ENCODE data around the gene C1QL1.
A peak's percentile ranks its signal among the peaks of the same experiment; 100 is the strongest.

The C1QL1 gene

DNA sequence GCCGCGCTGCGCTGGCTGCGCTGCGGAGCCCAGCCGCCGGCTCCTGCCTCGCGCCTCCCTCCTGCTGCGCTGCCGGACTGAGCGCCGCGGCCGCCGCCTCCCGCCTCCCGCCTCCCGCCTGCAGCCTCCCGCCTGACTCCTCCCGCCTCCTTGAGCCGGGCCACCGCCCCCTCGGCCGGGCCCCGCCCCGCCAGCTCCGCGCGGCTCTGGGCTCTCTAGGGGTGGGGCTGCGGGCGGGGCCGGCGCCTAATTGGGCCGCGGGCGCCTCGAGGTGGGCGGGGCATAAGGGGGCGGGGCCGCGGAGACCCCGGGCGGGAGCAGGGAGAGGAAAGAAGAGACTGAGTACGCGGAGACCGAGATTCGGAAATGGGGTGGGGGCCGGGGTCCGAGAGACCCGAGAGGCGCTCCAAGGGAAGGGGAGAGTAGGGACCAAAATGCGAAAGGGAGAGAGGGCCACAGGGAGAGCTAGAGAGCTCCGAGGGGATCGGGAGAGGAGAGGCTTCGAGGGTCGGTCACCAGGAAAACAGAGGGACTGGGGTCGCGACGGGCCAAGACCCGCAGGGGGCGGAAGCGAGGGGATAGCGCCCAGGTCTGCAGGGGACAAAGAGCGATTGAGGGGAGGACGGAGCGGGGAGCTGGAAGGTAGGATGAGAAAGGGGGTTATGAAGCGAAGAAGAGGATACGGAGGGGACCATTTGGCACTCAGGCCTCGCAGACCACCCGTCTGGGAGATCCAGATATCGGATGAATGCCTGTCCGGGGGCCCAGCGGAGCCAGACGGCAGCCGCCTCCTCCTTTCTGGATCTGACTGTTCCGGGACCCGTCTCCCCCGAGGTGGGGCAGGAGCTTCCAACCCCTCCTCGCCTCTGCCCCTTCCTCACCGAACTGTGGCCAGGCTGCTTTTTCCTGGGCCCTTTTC lies at the start of gene C1QL1:
Gene C1QL1, minus strand, starts transcription at position 79 of the 919 bp plus-strand sequence. CDS start 255 bp downstream, outside the sequence.
- peak; percentile 96 for DNase-seq

DNA sequence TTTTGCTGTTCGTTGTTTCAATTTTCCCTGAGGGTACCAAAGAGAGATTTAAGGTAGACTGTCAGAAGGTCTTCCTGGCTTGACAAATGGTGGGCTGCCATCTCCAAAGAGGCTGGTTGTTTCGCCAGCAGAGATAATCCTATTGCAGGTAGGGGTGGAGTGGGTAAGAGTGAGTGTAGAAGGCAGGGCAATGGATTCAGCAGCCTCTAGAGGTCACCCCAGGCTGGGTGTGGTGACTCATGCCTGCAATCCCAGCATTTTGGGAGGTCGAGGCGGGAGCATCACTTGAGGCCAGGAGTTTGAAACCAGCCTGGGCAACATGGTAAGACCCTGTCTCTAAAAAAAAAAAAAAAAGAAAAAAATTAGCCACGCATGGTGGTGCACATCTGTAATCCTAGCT lies 48.7 kb upstream of the C1QL1 start:
- DNase-seq, result no peak

DNA sequence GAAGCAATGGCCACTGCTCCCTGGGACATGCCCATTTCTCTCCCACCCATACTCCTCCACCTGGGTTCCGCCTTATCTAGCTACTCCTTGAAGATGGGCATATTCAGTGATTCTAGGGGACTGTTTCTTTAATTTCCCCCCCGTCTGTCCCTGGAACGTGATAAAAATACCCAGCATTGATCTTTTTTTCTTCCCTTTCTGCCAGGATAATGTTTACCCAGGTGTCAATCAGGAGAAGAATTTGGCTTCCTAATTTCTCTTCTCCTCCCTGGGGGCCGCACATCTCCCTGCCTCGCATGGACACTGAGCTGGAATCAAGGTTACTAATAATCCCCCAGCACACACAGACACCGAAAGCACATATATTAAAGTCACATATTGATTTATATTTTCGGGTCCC lies 48.1 kb upstream of the C1QL1 start:
- DNase-seq, result no peak

DNA sequence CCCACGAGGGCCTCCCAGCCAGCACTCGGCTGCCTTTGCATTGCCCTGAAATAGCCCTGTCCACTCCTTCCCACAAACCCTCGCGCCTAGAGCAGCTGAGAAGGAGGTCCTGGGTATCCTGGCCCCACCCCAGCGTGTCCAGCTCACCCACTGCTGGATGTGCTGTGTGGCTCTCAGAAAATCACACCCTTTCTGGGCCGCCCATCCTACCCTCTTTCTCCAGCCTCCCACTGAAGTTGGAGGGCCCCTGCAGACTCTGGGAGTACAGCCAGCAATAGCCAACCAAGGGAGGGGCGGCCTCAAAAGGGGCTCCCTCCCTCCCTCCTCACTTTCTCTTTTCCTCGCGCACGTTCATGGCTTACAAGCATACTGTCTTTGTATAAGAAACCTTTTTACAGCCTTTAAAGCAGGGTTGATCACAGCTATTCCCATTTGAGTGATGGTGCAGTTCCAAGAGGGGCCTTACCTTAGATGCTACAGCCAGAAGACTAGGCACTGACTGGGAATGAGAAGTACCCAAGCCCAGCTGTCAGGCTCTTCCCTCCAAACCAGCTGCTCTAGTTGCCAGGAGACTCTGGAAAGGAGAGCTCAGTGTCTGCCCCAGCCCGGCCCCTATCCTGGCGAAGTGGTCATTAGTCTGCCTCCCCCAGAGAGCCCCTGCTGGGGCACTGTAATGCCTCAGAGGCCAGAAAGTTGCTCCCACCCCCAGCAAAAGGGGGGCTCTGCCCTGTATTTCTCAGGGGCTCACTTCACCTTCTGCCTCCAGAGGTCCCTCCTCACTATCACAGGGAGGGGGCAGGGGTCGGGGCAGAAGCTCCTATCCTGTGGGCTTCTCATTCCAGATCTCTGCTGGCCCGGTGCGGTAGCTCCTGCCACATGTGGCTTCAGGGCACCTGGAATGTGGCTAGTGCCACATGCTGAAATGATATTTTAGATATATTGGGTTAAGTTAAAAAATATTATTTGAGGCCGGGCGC lies 45.2 kb upstream of the C1QL1 start:
- DNase-seq, result no peak

DNA sequence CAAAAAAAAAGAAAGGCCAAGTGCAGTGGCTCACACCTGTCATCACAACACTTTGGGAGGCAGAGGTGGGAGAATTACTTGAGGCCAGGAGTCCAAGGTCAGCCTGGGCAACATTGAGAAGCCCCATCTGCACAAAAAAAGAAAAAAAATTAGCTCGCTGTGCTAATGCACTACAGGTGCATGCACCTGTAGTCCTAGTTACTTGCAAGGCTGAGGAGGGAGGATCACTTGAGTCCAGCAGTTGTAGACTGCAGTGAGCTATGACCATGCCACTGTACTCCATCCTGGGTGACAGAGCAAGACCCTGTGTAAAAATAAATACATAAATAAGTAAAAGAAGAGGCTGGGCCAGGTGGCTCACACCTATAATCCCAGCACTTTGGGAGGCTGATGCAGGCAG lies 43.7 kb upstream of the C1QL1 start:
- no peak for DNase-seq

DNA sequence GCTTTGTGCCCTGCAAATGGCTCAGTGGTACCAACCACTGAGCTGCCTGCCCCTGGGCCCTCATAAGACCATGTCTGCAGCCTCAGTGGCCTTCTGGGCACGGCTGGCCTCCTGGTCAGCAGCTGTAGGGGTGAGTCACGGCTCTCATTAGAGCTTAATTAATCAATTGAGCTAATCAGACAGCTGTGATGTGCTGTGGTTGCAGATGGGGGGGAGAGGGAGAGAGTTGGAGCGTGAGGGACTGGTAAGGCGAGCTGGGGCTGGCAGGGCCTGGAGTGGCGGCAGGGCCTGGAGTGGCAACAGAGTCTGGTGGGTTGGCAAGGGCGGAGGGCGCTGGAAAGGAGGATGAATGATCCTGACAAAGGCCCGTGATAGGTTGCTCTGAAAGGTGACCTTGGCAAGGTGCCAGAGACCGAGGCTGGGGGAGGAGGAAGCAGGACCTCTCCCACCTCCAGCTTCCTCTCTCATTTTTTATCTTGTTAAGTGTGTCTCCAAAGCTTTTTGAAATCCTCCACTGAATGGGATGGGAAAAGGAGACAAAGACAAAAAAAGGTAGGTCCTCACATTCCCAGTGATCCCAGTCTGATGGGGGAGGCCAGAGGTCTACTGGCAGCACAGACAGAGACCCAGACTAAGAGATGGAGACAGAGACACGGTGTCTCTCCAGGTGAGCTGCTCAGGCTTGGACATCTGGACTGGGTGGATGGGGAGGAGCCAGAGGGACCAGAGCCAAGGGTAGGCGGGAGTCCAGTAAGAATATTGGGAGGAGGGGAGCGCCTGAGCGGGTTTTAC lies 41.8 kb upstream of the C1QL1 start:
- DNase-seq, result no peak

DNA sequence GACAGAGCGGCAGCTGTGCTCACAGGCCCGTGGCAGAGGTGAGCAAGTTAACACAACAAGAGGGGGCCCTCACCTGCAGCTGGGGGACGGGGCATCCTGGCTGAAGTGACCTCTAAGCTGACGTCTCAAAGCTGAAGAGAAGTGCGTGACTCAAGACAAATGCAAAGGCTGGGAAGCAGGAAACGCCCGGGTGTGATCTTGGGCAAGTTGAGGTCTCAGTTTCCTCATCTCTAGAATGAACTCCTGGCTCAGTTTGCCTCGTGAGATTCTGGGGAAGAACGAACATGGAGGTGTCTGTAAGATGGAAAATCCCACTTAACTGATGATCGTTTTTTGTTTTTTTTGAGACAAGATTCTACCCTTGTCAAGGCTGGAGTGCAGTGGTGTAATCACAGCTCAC lies 40.1 kb upstream of the C1QL1 start:
- DNase-seq, result peak; percentile 8

DNA sequence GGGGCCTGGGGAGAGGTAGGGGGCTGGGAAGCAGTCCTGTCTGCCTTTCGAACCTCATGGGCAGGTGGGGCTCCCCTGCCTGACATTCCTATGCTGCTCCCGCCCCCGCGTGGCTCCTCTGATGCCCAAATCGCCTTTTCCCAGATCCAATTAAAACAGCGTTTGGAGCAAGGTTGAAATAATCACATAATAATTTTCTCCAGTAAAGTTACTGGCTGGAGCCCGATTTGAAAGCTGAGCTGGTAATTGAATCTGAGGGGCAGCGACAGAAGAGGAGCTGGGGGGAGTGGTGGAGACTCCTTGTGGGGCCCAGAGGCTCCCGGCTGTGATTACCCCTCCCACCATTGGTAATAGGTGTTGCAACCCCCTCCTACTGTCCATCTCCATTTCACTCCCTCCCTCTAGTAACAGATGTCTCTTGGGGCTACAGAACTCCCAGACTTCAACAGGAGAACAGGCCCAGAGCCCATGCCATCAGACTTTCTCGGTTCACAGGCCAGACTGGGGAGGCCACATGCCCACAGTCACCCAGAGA lies 38.9 kb upstream of the C1QL1 start:
- no peak for DNase-seq

DNA sequence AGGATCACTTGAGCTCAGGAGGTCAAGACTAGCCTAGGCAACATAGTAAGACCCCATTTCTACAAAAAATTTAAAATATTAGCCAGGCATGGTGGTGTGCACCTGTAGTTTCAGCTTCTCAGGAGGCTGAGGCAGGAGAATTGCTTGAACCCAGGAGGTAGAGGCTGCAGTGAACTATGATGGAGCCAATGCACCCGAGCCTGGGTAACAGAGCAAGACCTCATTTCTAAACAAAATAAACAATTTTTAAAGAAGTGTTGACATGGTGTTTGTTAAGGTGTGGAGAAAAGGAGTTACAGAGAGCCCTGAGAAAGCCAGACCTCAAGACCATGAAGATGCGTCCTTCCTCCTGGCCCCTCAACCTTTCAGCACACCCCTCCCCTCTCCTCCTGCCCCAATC lies 37.6 kb upstream of the C1QL1 start:
- no peak for DNase-seq

DNA sequence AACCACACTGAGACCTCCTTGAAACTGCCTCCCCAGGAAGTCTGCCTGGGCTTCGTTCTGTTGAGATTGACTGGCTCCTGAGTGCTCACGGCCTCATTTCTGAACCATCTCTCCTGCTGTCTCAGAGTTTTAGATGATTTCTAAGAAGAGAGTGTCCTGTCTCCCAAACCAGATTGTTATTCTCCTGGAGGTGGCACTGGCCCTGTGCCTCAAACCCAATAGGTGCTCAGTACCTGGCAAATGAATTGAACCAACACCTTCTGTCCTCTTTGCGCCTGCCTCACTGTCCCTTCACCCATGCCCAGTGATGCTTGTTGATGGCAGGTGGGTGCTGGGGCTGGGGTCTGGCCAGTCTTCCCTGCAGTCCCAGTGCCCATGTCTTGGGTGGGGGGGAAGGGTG lies 36.3 kb upstream of the C1QL1 start:
- DNase-seq, result no peak

DNA sequence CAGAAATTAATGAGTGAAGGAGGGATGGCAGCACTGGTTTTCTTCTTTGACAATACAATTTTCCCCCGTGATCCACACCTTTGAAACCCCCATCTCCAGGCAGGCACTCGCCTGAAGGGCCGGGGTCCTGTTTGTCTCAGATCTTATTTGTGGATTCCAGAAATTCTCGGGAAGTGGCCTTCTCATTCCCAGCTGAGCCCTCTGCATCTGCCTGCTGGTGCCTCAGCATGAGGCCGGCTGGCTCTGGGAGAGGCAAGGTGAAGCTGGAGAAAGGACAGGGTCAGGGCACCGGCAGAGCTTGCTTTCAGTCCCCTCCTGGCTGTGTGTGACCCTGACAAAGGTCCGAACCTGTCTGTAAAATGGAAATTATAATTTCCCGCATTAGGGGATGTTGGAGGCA lies 35.8 kb upstream of the C1QL1 start:
- DNase-seq, result no peak

DNA sequence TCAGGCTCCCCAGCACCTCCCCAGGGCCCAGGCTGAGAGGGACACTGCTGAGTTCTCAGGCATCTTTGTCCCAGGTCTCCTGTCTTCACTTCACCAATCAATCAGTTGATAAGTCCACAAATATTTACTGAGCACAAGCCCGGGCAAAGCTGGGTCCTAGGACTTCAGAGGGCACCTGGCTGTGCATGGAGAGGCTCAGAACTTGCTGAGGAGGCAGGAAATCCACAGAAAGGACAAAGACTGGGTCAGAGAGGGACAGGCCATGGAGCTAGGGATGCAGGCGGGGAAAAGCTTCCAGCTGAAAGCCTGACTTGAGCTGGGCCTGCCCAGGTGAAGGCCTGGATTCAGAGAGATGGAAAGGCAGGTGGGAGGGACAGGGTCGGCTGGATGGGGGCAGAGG lies 33.2 kb upstream of the C1QL1 start:
- no peak for DNase-seq

DNA sequence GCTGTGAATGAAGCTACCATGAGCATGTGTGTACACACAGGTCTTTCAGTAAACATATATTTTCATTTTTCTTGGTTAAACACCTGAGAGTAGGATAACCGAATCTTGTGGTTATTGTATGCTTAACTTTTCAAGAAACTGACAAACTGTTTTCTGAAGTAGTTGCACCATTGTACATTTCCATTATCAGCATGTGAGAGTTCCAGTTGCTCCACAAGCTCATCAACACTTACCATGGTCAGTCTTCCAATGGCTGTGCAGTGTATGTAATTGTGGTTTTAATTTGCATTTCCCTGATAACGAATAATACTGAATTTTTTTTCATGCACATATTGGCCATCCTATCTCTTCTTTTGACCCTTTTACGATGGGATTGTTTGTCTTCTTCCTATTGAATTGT lies 31.3 kb upstream of the C1QL1 start:
- DNase-seq, result no peak

DNA sequence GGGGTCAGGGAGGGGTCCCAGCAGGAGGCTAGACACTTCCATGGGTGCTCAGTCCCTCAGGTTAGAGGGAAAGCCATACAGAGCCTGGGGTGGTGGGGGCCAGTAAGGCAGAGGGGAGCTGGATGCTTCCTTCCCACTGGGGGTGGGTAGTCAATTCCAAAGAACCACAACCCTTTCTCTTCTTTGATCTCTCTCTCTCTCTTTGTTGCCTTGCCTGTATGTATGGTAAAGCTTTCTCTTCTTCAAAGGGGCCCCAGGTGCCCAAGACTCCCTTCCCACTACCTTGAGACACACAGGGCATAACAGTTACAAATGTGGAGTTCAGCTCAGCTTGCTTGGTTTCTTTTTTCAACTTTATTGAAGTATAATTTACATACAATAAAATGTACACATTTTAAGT lies 30.5 kb upstream of the C1QL1 start:
- DNase-seq, result no peak

DNA sequence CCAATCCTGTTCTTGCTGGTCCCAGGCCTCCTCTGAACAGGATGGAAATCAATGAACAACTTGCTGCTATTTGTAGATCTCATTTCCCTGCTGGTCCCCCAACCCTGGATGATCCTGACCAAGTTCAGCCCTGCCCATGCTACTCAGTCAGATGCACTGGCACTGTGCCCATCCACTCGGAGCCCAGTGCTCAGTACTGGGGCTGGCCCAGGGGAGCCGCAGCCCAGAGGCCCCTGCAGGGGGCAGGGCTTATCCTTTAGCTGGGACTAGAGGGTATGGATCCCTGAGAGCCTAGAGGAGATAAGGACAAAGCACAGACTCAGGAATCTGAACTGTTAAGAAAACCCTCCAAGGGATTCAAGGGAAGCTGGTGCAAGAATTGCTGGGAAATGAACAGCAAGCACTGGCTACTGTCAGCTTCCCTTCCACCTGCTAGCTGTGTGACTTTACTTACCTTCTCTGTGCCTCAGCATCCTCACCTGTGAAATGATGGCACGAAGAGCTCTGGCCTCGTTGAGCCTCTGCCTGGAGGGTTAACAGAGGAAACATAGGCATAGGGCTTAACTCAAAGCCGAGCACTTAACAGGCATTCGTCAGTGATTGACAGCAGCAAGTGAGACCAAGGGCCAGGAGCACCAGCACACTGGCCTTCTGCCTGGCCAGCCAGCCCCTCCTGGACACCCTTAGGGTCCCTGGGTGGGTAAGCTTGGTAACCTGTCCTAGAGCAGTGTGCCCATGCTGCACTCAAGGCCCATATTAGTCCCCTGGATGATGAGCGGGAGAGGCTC lies 29.8 kb upstream of the C1QL1 start:
- no peak for DNase-seq

DNA sequence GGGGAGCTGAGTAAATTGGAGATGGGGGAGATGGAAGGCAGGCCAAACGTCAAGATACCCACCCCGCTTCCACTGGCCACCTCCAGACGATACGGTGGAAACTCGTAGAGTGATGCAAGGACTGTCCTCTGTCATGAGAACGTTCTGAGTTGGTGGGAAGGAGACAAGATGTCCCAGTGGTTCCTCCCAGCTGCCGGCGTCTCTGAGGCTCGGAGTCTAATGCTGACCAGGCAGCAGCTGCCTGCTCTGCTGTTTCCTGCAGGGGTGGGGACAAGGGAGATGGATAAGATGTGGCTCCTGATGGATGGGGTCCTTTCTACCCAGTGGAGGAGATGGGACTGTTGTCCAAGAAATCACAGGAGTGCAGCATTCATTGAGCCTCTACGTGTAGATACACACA lies 28.2 kb upstream of the C1QL1 start:
- DNase-seq, result no peak

DNA sequence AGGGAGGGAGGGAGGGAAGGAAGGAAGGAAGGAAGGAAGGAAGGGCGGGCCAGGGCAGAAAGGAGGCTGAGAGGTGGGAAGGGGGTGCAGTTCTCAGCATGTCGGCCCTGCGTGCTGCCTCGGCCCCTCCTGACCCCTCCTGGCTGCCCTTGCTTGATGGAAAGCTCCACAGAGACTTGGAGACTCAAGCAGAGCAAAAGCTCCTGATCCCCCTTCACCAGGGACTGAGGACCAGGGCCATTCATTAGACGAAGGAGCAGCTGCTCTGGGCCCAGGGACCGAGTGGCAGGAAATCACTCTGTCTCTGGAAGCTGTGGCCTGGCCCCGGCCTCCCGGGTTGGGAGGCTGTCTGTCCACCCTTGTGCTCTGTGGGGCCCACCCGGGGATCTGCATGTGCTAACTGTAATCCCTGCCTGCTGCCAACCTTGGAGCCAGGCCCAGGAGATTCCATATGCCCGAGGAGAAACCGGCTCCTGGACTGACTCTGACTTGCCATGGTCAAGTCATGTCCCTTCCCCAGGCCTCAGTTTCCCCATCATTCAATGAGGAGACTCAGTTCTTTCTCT lies 27.4 kb upstream of the C1QL1 start:
- DNase-seq, result no peak

DNA sequence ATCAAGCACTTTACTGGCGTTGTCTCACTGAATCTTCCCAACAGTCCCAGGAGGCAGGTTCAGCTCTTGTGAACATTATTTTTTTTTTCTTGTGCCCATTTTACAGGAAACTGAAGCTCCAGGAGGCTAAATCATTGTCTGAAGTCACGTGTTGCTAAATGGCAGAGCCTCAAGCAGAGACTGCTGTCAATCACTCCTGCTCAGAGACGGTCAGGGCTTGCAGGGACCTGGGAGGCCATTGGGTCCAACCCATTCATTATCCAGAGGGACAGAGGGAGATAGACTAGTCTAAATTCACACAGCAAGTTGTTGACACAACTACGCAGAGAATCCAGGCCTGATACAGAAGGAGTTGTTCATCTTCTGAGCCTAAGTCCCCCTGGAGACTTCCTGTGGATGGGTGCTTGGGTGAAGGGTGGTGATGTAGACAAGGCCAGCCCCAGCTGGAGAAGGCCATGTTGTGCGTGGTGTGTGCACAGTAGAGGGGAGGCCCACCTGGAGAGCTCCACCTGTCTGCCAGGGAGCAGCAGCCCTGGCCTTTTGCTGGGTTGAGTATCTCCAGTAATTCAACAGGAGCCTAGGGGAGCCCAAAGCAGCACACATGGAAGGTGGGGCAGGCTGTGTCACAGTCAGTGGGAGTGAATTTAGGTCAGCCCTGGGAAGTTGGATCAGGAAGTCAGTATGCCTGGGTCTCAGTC lies 24.3 kb upstream of the C1QL1 start:
- no peak for DNase-seq

DNA sequence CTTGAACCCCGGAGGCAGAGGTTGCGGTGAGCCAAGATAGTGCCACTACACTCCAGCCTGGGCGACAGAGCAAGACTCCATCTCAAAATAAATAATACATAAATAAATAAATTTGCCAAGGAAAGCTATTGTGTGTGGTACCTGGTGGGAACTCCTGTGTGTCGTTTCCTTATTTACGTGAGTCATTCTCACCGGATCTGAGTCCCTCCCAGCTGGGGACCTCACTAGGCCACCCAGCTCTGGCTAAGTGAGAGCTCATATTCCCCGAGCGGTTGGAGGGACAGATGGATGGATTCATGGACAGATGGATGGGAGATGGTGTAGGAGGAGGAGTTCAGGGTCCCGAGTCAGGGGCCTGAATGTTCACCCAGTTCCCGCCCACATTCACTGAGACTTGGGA lies 22.9 kb upstream of the C1QL1 start:
- DNase-seq, result no peak

DNA sequence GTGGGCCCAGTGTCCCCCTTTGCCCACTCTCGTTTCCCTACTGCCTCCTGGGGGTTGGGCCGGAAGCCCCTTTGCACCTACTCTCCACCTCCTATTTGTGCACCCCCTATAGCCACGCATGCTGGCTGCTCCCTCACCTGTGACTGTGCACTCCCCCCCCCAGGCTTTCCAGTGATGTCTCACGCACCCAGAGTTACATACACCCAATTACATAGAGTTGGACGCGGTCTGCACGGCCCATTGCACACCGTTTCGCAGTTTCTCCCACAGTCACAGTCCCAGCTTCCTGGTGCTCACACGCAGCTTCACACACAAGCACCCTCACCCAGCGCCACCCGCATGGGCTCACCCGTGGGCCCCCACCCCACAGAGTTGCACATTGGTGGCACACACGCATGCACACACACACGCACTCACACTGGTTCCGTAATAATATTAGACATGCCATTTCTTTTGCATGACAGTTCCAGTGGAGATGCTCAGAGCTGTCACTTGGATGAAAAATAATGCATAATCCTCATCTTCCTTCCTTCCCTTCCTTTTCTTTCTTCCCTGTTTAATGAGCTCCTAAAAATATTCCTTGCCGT lies 21.5 kb upstream of the C1QL1 start:
- no peak for DNase-seq
